IPS-NIHi7 (cell line): Measurements from ENCODE around the gene FAM53B.

Experiments
- DNase-seq: peaks from one replicate; pipeline ENCODE4 v3.0.0; 2012; ENCODE audit warnings: mixed read lengths; ENCODE audit errors: extremely low spot score

Gene FAM53B

DNA sequence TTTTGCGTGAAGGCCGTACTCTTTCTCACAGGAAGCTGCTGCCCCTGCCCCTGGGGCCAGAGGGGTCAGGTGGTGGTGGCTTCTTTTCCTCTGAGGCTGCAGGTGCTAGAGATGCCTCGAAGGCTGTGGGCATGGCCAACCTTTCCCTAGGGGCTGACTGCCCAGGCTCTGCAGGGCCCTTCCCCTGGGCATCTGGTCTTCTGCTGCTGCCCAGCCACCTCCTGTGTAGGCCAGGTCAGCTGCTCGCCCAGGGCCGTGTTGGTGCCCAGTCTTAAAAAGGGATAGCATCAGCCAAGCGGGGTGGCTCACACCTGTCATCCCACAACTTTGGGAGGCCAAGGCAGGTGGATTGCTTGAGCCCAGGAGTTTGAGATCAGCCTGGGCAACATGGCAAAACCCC lies 114.3 kb downstream of the FAM53B start:
- DNase-seq = no peak

DNA sequence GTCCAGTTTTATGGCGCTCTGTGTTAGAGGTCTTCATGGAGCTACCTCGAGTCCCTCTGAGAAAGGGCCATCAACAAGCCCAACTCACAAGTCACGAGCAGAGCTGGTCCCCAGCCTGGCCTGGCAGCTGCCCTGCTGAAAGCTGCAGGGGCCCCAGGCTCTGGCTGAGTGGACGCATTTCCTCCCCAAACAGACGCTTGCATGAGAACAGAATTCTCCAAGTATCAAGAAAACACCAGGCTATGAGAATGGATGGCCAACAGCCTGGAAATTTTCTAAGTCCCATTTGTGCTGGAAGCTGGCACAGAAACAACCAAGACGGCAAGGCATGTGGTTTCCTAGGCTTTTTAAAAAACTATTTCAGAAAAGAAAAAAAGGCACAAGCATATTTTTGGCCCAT lies 114.8 kb downstream of the FAM53B start:
- no peak for DNase-seq

DNA sequence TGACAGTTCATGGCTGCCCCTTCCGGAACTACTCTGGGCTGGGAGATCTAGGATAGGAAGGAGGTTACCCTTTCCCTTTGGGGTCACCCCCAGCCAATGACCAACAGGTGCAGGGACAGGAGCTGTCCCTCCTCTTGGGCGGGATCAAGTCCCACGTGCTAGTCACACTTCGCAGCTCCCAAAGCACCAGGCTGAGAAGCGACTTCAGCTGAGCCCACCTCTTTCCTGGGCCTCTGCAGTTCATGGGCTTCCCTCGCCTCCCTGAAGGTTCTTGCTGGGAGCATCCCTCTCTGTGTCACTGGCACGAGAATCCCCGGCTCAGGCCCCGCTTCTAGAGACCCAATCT lies 115.5 kb downstream of the FAM53B start:
- no peak for DNase-seq

DNA sequence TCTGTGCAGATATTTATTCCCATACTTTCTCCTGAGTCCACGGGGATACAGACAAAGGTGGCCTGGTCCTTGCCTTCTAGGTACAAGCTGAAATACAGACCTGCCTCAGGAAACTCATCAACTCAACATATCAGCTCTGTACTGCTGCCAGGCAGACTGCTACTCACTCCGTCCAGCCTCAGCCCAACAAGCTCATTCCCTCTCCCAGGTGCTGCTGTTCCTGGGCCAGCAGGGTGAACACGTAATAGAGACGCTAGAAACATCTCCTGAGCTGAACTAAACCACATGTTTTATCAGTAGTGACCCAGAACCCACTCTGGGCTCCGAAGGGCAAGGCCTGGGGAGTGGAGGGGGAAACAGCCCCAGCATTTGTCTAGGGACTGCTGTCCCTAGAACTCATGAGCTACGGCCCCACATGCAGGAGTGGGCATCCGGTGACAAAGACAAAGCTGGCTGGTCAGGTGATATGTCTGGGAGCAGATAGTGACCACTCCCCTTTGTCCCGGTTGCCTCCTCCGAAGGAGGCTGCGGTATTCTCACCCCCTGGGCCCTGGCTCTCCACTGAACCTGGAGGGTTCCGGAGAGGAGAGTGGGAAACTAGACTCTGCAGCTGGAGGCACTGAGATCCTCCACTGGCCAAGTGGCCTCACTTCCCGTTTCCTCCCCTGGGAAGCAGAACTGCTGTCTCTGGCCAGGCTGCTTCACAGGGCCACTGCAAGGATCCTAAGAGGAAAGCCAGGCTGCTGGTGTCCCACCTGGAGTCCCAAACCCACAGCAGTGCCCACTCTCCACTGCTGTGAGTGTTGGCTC lies 116.1 kb downstream of the FAM53B start:
- DNase-seq = no peak

DNA sequence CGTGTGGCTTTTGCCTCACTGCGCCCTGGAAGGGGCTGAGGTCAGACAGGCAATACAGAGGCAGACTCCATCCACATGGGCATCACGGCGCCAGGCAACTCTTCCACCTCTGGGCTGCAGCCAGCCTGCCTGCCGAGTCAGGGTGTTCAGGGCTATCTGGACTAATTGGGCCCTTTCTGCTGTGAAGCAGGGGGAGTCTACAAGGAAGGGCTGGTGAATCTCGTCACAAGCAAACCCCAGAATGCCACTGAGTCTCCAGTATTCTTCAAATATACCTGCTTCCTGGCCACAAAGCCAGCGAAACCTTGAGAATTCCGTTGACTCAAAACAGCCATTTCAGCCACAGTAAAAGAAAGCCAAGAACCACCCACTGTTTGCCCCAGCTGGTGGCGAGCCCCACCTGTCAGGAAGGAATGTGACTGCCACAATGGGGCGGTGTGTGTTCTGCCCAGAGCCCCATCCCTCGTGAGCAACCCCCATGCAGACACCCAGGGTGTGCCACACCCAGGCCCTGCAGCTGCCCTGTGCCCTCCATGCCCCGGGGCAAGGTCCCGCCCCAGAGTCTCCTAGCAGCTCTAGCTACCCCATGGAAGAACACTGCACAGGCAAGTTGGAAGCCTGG lies 117.3 kb downstream of the FAM53B start:
- no peak for DNase-seq

GRCh38 chr10:124625831-124626238 lies 118.3 kb downstream of the FAM53B start:
- DNase-seq = no peak

DNA sequence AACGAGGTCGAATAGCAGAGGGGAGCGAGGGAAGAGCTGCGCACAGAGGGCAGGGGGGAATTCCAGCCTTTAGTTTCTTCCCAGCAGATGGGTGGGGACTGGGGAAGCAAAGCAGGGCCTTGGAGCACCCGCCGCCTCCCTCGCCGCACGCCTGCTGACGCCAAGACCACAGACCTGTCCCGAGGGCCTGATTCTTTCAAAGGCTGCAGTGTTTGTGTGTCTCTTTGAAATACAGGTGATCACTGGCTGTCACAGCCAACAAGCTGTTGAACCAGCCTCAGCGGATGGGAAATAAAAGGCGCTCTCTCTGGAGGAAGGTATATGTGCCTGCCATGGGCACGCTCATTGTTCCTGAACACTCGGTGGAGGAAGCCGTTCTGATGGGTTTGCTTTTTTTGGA lies 119.3 kb downstream of the FAM53B start:
- DNase-seq = no peak

- DNase-seq = no peak
Observed at GRCh38 chr10:124624466-124624865, 119.7 kb downstream of the FAM53B start.

DNA sequence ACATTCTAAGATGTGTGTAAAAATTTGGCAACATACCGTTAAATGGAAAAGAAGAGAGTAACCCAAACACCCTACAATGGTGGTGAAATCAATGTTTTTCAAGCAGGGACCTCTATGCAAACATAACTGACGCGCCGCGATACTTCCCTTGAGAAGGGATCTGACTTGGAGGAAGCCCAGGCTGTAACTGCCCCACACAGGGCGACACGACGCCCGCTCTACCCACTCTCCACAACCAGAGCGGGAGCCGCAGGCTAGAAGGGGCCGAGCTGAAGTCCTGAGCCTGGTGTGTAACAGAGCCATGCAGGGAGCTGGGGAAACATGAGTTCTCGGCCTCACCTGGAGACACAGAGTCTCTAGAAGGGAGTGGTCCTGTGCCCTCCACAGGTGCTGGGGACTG lies 120.2 kb downstream of the FAM53B start:
- DNase-seq = no peak

- DNase-seq = no peak
Observed at GRCh38 chr10:124622866-124623536, 121.2 kb downstream of the FAM53B start.

- DNase-seq = no peak
Observed at GRCh38 chr10:124622158-124622557, 122.0 kb downstream of the FAM53B start.

DNA sequence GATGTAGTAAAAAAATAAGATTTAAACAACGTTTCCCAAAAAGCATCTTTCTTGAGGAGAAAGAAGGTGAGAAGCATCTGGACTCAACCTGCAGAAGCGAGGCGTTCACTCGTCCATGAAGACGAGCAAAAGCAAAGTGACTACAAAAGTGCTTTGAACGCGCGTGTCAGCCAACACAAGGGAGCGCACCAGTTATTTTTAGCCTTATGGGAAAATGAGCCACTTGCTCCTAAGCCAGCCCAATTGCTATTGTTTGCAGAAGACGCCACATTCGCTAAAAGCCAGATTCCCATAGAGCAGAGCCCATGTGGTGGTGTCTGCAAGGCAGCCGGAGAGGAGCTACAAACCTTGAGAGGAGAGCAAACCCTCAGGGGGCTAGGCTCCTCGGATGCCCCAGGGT lies 122.5 kb downstream of the FAM53B start:
- no peak for DNase-seq

GRCh38 chr10:124619802-124620490 lies 124.2 kb downstream of the FAM53B start:
- DNase-seq = no peak

- DNase-seq = no peak
Observed at GRCh38 chr10:124619195-124619594, 125.0 kb downstream of the FAM53B start.

DNA sequence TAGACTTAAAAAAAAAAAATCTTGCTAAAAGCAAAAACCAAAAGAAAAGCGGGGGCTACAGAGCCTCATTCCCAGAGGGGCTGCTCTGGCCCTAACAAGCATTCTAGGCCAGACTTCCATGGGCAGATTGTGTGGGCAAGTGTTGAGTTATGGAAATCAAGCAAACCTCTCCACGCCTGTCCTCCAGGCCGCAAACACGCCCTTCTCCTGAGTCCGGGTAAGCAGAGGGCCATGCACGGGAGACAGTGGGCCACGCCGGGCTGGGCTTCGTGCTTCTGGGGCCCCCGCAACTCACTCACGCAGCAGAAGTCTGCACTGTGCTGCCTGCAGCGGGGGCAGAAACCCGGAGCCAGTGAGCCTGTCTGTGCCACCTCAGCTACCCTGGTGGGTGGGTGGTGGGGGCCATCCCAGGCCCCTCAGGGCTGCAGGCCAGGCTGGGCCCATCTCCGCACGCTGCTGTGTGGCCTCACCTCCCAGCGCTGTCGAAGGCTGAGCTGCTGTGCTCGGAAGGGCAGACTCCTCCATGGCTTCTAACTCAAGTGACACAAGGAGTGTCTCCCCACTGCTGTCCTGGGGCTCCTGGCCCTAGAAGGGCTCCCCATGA lies 125.6 kb downstream of the FAM53B start:
- no peak for DNase-seq

GRCh38 chr10:124616836-124617130 lies 127.4 kb downstream of the FAM53B start:
- DNase-seq = no peak

- peak; percentile 58 for DNase-seq
Observed at GRCh38 chr10:124616040-124616835, 127.9 kb downstream of the FAM53B start.

DNA sequence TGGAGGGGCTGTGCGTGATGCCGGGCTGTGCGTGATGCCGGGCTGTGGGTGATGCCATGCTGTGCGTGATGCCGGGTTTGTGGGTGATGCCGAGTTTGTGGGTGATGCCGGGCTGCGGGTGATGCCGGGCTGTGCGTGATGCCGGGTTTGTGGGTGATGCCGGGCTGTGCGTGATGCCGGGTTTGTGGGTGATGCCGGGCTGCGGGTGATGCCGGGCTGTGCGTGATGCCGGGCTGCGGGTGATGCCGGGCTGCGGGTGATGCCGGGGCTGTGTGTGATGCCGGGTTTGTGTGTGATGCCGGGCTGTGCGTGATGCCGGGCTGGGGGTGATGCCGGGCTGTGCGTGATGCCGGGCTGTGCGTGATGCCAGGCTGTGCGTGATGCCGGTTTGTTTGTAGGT lies 128.9 kb downstream of the FAM53B start:
- no peak for DNase-seq

DNA sequence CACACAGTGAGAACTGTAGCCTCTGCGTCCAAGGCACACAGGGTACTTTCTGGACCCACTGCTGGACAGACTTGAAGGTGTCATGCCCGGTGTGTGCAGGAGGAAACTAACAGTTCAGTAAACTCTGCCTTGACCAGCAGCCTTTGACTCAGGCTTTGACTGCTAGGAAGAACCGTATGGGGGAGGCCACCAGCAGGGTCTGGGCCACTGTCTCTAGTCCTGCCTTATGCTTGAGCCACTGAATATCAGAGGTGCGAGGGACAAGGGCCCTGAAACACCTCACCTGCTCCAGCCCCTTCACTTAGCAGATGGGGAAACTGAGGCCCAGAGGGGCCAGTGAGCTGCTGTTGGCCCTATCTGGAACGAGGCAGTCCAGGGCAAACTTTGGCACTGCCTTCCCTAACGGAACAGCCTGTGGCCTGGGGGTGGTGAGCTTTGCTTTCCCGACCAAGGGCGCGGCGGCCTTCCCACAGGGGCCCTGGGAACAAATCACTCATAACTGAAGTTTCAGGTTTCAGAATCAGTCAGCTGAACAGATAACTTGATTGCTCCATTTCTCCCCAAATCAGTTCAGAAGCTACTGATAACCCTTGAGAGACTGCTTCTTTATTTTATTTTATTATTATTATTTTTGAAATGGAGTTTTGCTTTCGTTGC lies 130.0 kb downstream of the FAM53B start:
- DNase-seq = no peak

GRCh38 chr10:124612611-124613498 lies 131.3 kb downstream of the FAM53B start:
- peak; percentile 87 for DNase-seq
